MM.1S (cell line): ENCODE results near the gene TMPRSS6.

Source experiments
- EZH2 ChIP-seq: fragments of 300-600 bp; sonication (generic); optimal IDR thresholded peaks from 2 replicates; pipeline ENCODE3; 2017; ENCODE audit warnings: low read depth, mild to moderate bottlenecking, antibody characterized with exemption, low read length, mixed read lengths
- TF ChIP-seq, protein P1 (sequence below): fragments of 300-600 bp; sonication (generic); IDR thresholded peaks from 2 replicates; pipeline ENCODE4 v1.5.1; 2016; ENCODE audit warnings: antibody characterized with exemption, low read length, mixed read lengths

DNA sequence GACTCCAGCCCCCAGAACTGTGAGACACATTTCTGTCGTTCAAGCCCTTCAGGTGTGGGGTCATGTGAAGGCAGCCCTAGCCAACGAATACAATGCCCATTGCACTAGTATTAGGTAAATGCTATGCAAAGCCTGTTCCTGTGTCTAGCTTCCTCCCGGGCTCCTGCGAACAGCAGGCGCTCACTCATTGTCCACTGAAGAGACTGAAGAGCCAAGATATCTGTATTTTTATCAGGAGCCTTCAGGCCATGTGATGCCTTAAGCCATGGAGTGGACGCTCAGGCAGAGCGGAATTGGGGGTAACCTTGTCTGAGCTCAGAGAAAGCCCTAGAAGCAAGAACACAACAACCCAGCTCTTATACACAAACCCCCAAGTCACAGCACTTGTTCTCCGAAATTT is 4.2 kb upstream of the TMPRSS6 start:
- TF ChIP-seq, protein P1, sequence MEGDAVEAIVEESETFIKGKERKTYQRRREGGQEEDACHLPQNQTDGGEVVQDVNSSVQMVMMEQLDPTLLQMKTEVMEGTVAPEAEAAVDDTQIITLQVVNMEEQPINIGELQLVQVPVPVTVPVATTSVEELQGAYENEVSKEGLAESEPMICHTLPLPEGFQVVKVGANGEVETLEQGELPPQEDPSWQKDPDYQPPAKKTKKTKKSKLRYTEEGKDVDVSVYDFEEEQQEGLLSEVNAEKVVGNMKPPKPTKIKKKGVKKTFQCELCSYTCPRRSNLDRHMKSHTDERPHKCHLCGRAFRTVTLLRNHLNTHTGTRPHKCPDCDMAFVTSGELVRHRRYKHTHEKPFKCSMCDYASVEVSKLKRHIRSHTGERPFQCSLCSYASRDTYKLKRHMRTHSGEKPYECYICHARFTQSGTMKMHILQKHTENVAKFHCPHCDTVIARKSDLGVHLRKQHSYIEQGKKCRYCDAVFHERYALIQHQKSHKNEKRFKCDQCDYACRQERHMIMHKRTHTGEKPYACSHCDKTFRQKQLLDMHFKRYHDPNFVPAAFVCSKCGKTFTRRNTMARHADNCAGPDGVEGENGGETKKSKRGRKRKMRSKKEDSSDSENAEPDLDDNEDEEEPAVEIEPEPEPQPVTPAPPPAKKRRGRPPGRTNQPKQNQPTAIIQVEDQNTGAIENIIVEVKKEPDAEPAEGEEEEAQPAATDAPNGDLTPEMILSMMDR, result no peak
- no peak for TF ChIP-seq EZH2
